Measurements from ENCODE around the gene PDE5A.
"Not testable (repeated sequence)": the region's sequence is repeated elsewhere in the genome, so short reads cannot be mapped to it uniquely, and the experiment has no call there.

PDE5A gene

DNA sequence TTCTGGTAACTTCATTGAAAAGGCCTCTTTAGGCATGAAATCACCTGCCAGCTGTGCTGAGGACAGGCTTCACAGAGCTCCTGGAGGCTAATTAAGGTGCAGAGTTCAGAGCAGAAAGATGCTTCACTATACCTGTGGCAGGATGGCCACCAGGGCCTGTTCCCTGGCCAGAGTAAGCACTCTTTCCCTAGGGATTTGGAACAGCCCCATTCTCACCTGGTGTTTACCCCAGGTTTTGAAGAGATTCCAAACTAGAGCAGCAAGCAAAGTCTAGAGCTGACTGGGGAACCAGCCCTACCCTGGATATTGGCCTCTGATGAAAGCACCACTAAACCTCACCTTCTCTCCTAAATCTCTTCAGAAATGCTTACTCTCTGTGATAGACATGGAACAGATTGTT, 148.8 kb downstream of the PDE5A start:
- intact Hi-C loops (cut with DNase I), result no loop called here

DNA sequence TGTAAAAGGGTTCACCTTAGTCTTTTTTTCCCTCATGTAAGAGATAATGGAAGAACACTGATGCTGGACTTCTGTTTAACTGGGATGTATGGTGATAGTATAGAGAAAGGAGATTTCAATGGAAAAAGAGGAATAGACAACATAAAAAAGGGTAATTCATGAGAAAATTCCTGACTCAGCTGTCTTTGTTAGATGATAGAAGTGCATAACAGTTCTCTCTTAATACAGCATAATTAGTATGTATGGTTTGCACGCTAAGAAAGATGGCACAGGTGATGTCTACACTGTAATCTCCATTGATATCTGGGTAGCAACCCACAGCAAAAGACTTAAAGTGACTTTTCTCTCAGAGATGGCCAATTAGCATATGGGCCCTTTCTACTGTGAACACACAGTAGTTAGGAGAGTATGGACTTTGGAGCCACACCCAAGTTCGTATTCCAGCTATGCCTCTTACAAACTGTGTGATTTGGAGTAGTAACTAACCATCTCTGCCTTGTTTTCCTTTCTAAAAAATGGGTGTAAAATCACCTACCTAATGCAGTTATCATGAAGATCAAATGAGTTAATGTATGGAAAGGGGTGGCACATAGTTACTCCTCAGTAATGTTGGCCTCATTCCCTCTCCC, 149.3 kb downstream of the PDE5A start:
- intact Hi-C loops (cut with DNase I), result no loop called here
- DNase-seq, result no peak

More for the DNA sequence above, 148.8 kb downstream of the PDE5A start:
- no peak for DNase-seq

DNA sequence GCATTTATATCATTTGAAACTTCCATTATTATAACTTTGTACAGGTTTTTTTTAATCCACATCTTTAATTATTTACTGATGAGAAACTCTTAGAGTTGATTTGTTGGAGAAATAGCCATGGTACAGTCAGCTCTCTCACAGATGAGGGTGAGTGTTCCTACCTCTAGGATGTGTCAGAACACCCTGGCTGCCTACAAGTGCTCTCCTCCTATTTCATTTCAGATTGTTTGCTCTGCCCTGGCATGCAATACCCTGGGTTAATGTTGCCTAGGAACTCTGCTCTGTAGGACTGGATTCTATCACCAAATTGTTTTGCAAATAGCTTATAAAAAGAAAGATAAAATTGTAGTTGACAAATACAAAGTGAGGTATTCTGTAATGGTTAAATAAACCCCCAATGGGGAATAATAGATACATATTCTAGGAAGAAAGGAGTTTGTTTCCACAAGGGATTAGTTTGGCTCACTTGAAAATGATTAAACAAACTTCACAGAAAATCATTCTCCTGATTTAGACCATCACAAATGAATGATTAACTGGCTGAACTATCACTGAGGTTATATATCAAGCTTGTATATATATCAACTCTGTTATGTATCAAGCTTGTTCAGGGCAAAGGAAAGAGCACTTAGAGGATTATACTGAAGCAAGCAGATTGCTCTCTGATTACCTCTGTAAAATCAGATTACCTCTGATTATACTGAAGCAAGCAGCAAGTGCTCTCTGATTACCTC, 150.0 kb downstream of the PDE5A start:
- intact Hi-C loops (cut with DNase I), result no loop called here
- no peak for DNase-seq

DNA sequence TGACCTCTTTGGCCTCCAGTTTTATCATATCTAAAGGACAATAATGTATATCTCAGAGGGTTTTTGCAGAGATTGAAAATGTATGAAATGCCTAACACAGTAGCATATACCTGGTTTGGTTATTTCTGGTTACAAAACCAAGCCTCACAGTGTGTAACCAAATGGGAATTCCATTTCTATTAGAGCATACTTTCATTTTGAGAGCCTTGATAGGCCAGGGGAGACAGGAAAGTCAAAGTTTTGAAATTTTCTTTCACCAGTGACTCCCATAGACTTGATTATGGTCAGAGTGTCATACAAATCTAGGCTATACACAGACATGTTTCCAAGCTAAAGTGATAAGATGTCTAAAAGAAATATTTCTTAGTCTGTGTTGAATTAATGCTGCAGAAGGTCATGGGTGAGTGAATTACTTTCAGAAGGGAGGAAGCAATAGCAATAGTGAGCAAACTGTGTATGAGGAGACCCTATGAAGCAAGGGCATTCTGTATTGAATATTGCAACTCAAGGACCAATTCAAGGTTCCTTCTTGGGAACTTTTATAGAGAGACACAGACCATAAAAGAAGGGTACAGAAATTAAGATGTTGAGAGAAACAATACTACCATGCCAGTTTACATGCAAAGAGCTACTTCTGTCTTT, 151.1 kb downstream of the PDE5A start:
- DNase-seq, result no peak
- intact Hi-C loops (cut with DNase I), result no loop called here

DNA sequence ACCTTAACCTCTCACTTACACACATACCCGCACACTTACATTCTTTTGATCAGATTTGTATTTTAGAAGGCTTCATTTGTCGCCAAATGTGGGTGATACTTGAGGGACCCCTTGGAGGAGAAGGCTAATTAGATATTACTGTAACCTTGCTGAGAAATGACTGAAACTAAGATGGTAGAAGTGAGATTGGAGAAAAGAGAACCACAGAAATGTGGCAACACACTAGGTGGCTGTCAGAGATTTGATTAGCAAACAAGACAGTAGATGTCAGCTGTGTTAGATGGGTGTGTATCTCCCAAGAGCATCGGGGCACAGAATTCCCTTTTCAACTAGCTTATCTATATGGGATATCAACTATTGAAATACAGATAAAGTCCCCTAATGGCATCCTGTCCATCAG, 157.3 kb downstream of the PDE5A start:
- intact Hi-C loops (cut with DNase I), result no loop called here
- DNase-seq, result no peak

DNA sequence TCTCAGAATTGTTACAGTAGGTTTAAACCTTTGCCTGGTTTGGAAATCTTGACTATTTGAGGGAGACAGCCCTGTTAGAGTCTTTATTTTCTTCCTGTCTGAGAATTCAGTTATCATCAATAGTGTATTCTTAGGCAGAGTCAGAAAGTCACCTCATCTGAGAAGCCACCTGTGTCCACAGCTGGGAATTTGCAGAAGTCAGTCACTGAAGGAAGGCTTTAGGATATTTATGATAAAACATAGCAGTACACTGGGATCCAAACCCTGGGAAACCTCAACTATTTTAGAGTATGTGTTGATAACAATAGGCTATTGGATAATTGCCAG, 157.9 kb downstream of the PDE5A start:
- intact Hi-C loops (cut with DNase I); DNase-seq: not testable (repeated sequence)

DNA sequence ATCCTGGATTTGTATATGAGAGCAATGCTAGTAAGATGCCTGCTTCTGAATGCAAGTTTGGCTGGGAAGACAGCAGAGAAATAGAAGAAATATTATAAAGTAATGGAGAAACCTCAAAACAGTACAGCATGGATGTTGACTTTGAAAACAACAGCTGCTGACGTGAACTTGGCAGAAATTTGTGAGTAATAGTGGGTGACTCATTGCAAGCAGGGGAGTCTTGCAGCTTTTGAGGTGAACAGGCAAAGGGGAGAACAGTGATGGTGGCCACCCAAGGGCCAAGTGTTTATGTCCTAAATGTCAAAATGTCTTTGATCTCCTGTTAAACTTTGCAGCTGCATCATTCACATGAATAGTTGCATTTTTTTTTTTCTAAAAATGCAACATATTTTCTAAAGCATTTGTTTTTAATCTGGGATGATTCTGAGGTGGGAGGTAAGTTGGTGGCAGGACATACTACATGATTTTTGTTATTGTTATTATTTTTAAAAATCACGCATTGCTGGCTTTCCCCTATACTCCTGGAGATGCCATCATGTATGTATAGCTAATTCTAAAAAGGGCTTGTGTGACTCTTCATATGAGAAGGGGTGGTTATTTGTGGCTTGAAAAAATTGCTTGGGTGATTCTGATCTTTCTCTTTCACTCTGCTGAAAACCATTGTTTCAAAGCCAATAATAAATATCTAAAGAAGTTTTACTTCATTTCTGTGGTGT, 158.4 kb downstream of the PDE5A start:
- intact Hi-C loops (cut with DNase I); DNase-seq: not testable (repeated sequence)

DNA sequence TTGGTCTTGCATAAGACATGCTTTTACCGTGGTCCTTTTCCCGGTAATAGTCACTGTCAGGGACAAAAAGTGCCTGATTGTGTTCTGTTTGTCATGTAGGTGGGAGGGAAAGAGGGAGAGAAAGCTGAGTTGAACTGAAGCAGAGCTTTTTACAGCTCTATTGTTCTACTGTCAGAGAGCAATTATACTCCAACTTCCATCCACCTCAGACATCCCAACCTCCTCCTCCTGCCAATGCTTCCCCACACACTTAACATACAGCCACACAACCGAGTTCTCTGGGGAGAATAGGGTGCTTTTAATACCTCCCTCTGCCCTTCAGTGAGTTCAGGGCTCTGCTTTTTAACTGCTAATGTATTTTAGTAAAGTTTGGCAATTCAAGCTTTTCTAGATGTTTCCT, 159.6 kb downstream of the PDE5A start:
- intact Hi-C loops (cut with DNase I); DNase-seq: not testable (repeated sequence)

DNA sequence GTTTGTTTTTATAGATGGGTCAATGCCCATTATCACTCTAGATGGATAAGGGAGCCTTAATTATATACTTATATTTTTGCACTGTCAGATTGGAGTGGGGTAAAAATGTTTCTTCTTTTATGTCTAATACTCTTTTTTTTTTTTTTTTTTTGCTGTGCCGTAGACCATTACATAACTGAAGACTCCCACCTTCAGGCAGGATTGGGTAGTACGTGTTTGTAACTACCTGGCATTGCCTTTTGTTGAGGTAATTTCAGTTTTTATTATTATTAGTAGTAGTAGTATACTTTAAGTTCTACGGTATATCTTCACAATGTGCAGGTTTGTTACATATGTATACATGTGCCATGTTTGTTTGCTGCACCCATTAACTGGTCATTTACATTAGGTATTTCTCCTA, 165.9 kb downstream of the PDE5A start:
- intact Hi-C loops (cut with DNase I); DNase-seq: not testable (repeated sequence)

DNA sequence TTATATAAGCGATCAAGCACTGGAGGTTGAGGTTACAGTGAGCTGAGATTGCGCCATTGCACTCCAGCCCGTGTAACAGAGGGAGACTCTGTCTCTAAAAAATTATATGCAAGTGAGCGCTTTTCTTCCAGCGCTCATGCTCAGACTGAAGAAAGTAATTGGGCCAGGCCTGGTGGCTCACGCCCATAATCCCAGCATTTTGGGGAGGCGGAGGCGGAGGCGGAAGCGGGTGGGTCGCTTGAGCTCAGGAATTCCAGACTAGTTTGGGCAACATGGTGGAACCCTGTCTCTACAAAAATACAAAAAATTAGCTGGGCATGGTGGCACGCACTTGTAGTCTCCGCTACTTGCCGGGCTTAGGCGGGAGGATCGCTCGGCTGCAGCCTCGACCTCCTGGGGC, 172.9 kb downstream of the PDE5A start:
- peak in 5 of 10 donors; percentile 6 to 92 (median 89) for DNase-seq
- intact Hi-C loops (cut with DNase I), result not testable (repeated sequence)

DNA sequence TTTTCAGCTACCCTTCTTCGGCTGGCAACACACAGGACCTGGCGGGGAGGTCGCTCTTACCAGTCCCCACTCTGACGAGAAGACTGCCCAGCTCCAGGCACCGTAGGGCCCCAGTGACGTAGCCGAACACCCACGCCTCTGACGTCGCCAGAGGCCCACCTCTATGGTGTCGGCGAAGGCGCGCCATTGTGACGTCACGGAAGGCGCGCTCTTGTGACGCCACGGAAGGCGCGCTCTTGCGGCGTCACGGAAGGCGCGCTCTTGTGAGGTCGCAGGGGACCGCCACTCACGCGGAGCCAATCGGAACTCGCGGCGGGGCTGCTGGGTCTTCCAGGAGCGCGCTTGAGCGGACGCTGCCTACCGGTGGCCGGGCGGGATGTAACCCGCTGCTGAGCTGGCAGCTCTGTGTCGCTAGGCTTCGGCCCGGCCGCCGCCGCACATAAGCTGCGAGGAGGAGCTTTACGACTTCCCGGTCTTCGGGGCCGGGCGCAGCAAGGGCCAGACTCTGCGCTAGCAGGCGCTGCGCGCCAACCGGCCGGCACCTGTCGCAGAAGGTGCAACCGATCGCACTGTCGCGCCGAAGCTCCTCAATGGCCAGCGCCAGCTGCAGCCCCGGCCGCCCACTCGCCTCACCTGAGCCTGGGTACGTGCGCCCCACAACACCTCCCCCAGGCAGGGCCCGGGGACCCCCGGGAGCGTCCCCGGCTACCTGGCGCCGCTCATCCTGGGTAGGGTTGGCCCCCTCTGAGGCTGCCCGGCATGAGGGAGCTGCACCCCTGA, 173.9 kb downstream of the PDE5A start:
- peak; percentile 85 to 99 (median 96) for DNase-seq
- intact Hi-C loops (cut with DNase I), result not testable (repeated sequence)

DNA sequence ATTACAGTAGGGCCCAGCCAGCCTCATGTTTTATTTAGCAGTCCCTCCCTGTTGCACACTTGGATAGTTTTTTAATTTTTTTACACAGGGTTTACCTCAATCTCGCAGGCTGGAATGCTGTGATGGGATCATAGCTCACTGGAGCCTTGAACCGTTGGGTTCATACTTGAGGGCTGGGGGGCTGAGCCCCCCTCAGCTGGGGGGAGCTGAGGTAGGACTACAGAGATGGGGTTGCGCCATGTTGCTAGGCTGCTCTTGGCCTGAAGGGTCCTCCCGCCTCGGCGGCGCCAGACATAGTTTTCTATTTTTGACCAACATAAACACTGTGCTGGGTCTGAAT, 174.5 kb downstream of the PDE5A start:
- intact Hi-C loops (cut with DNase I); DNase-seq: not testable (repeated sequence)

DNA sequence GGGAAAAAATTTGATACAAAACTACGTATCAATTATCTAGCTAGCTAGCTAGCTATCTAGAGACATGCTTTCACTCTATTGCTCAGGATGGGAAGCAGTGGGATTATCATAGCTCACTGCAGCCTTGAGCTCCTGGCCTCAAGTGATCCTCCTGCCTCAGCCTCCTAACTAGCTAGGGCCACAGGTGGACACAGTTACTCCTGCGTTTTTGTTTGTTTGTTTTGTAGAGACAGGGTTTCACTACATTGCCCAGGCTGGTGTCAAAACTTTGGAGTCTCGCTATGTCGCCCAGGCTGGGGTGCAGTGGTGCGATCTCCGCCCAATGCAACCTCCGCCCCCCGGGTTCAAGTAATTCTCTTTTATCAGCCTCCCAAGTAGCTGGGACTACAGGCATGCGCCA, 175.3 kb downstream of the PDE5A start:
- DNase-seq; intact Hi-C loops (cut with DNase I): not testable (repeated sequence)

DNA sequence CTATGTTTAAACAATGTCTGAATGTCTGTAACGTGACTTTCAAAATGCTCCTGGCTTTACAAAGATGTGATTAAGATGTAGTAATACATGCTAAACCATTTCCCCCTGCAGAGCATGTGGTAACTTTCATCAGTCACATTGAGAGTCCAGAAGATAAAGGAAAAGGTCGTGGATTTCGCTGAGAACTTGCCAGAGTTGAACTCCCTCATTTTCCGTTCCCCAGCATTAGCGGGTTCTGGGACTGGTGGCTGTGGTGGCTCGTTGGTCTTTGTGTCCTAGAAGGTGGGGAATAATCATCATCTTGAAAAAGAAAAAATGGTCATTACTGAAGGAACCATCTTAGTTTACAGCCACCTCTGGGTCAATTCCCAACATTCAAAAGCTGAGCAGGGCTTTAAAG, 178.8 kb downstream of the PDE5A start:
- DNase-seq; intact Hi-C loops (cut with DNase I): not testable (repeated sequence)
